Measurements from ENCODE around the gene INSR. TPM values are rescaled to one million over a fixed set of nuclear protein-coding genes. Genes with fewer than 3 reads are reported as not detected.
A peak's percentile ranks its signal among the peaks of the same experiment; 100 is the strongest.
"Not testable (repeated sequence)": the region's sequence is repeated elsewhere in the genome, so short reads cannot be mapped to it uniquely, and the experiment has no call there.

INSR gene
- total RNA-seq, 2 experiments from 2014 or later: 0.87 to 1.0 TPM

- ATAC-seq: no peak
- H3K27ac Mint-ChIP-seq: no peak overlapping the region
- H3K9me3 Mint-ChIP-seq: peaks cover 4% of the 10 kb centered on the region
- peaks cover 1% of the 10 kb centered on the region for H3K36me3 Mint-ChIP-seq (ENCODE audit: low read depth)
- intact Hi-C loops (cut with micrococcal nuclease): loop anchor here (1.0 kb wide), 1 partner anchor 191 kb away; no protein-coding TSS in a partner anchor
- H3K4me3 Mint-ChIP-seq: no peak overlapping the region
- POLR2A ChIA-PET: interaction anchor here (1.2 kb wide), 1 partner anchor 199 kb away, joined by 3 read pairs; no protein-coding TSS in a partner anchor
- H3K27me3 Mint-ChIP-seq: no peaks in the 10 kb centered on the region
- no peak for DNase-seq
- H3K4me1 Mint-ChIP-seq (ENCODE audit: low read depth): peaks cover 3% of the 10 kb centered on the region
- no peak for TF ChIP-seq CTCF (IDR thresholded peaks at IDR 0.05)
- CTCF ChIA-PET: interaction anchor here (0.9 to 2.9 kb wide), 8 partner anchors 28 to 286 kb away, joined by 3 to 19 read pairs (median 6); no protein-coding TSS in a partner anchor
These were observed 144.1 kb downstream of the INSR start for GRCh38 chr19:7149956-7150705.

GRCh38 chr19:7147119-7147675 lies 147.0 kb downstream of the INSR start:
- intact Hi-C loops (cut with micrococcal nuclease); POLR2A ChIA-PET; H3K27ac Mint-ChIP-seq; H3K4me3 Mint-ChIP-seq; H3K4me1 Mint-ChIP-seq (ENCODE audit: low read depth); ATAC-seq; H3K27me3 Mint-ChIP-seq; H3K36me3 Mint-ChIP-seq (ENCODE audit: low read depth); H3K9me3 Mint-ChIP-seq: not testable (repeated sequence)
- CTCF ChIA-PET: interaction anchor here (2.1 kb wide), 1 partner anchor 45 kb away, joined by 7 read pairs; no protein-coding TSS in a partner anchor
- peak; percentile 46 for DNase-seq

GRCh38 chr19:7146086-7146485 lies 148.1 kb downstream of the INSR start:
- H3K4me1 Mint-ChIP-seq (ENCODE audit: low read depth); H3K4me3 Mint-ChIP-seq; H3K36me3 Mint-ChIP-seq (ENCODE audit: low read depth); H3K9me3 Mint-ChIP-seq; H3K27me3 Mint-ChIP-seq; intact Hi-C loops (cut with micrococcal nuclease); DNase-seq; H3K27ac Mint-ChIP-seq; ATAC-seq: not testable (repeated sequence)
- ChIA-PET POLR2A (interaction anchor here (0.8 kb wide), 1 partner anchor 154 kb away, joined by 3 read pairs; no protein-coding TSS in a partner anchor), CTCF (interaction anchor here (1.0 to 2.1 kb wide), 3 partner anchors 44 to 209 kb away, joined by 3 to 7 read pairs (median 4); no protein-coding TSS in a partner anchor)

GRCh38 chr19:7145494-7145893 lies 148.7 kb downstream of the INSR start:
- ChIA-PET CTCF (interaction anchor here (1.0 to 2.1 kb wide), 3 partner anchors 43 to 210 kb away, joined by 3 to 7 read pairs (median 4); no protein-coding TSS in a partner anchor), POLR2A (interaction anchor here (0.8 kb wide), 1 partner anchor 155 kb away, joined by 3 read pairs; no protein-coding TSS in a partner anchor)
- Mint-ChIP-seq H3K27me3 (no peaks in the 10 kb centered on the region), H3K36me3 (ENCODE audit: low read depth) (peaks cover 1% of the 10 kb centered on the region), H3K4me1 (ENCODE audit: low read depth) (peaks cover 3% of the 10 kb centered on the region), H3K9me3 (peaks cover 4% of the 10 kb centered on the region), H3K4me3 (no peak overlapping the region), H3K27ac (no peak overlapping the region)
- no peak for DNase-seq
- intact Hi-C loops (cut with micrococcal nuclease): no loop called here
- no peak for ATAC-seq
- TF ChIP-seq CTCF (IDR thresholded peaks at IDR 0.05): no peak

- intact Hi-C loops (cut with micrococcal nuclease): no loop called here
- H3K4me1 Mint-ChIP-seq (ENCODE audit: low read depth): peaks cover 3% of the 10 kb centered on the region
- ATAC-seq: no peak
- no peak overlapping the region for H3K4me3 Mint-ChIP-seq
- H3K9me3 Mint-ChIP-seq: peaks cover 5% of the 10 kb centered on the region
- no peaks in the 10 kb centered on the region for H3K27me3 Mint-ChIP-seq
- H3K27ac Mint-ChIP-seq: no peak overlapping the region
- H3K36me3 Mint-ChIP-seq (ENCODE audit: low read depth): peaks cover 1% of the 10 kb centered on the region
- ChIA-PET CTCF (interaction anchor here (1.1 kb wide), 1 partner anchor 41 kb away, joined by 6 read pairs; no protein-coding TSS in a partner anchor), POLR2A (interaction anchor here (0.7 kb wide), 1 partner anchor 232 kb away, joined by 3 read pairs; no protein-coding TSS in a partner anchor)
- DNase-seq: no peak
- no peak for TF ChIP-seq CTCF (IDR thresholded peaks at IDR 0.05)
These were observed 151.4 kb downstream of the INSR start for GRCh38 chr19:7142771-7143170.

Measured in activated CD8-positive, alpha-beta T cell treated with anti-CD3 and anti-CD28 coated beads for 36 hours (primary cell).